WTC11 (cell line): ENCODE data around the gene LYRM4. TPM values are rescaled to one million over a fixed set of nuclear protein-coding genes. Genes with fewer than 3 reads are reported as not detected.

Experiments used
- ATAC-seq: fragments of 200-7000 bp; cut with Tn5 transposase; 2 replicates; pipeline ENCODE4 v1.10.0; 2021; ENCODE audit warnings: mild to moderate bottlenecking, moderate library complexity
- CTCF ChIA-PET: fragments of 300-600 bp; sonication (Branson Sonifier 250); formaldehyde crosslinking; loops from one replicate; lab custom pipeline; 2021; ENCODE audit warnings: antibody characterized with exemption; lab: Charles Lee
- POLR2A ChIA-PET: fragments of 350-600 bp; sonication (Branson Sonifier 250); formaldehyde crosslinking; loops from one replicate; lab custom pipeline; 2021; ENCODE audit warnings: antibody characterized with exemption; lab: Charles Lee
- DNase-seq: peaks from one replicate; pipeline ENCODE4 v3.0.0; 2021; ENCODE audit warnings: low spot score
- H3K27ac Mint-ChIP-seq: 2 replicates; pipeline ENCODE4 v1.8.0; 2021; ENCODE audit warnings: mixed read lengths
- H3K27me3 Mint-ChIP-seq: 2 replicates; pipeline ENCODE4 v1.8.0; 2021; ENCODE audit warnings: low read depth, mild to moderate bottlenecking, moderate library complexity, mixed read lengths
- H3K36me3 Mint-ChIP-seq: 2 replicates; pipeline ENCODE4 v1.8.0; 2021; ENCODE audit warnings: mixed read lengths
- H3K4me1 Mint-ChIP-seq: 2 replicates; pipeline ENCODE4 v1.8.0; 2022; ENCODE audit warnings: mixed read lengths
- H3K4me3 Mint-ChIP-seq: 2 replicates; pipeline ENCODE4 v1.8.0; 2021; ENCODE audit warnings: mild to moderate bottlenecking, moderate library complexity, mixed read lengths
- H3K9me3 Mint-ChIP-seq: 2 replicates; pipeline ENCODE4 v1.8.0; 2021; ENCODE audit warnings: mixed read lengths
- AFF4 ChIP-seq: sonication (generic); formaldehyde crosslinking; IDR thresholded peaks from 2 replicates; pipeline ENCODE4 v1.8.1; 2023; ENCODE audit warnings: mild to moderate bottlenecking, missing genetic modification reagents, borderline replicate concordance
- ATF1 ChIP-seq: sonication (generic); formaldehyde crosslinking; IDR thresholded peaks from 2 replicates; pipeline ENCODE4 v1.8.1; 2023; ENCODE audit warnings: mild to moderate bottlenecking, moderate library complexity, missing genetic modification reagents
- FOXK1 ChIP-seq: sonication (generic); formaldehyde crosslinking; IDR thresholded peaks from 2 replicates; pipeline ENCODE4 v1.8.0; 2022; ENCODE audit warnings: mild to moderate bottlenecking, moderate library complexity, missing genetic modification reagents
- FOXP1 ChIP-seq: sonication (generic); formaldehyde crosslinking; IDR thresholded peaks from 2 replicates; pipeline ENCODE4 v1.8.0; 2022; ENCODE audit warnings: missing genetic modification reagents, mild to moderate bottlenecking, moderate library complexity, borderline replicate concordance
- GABPB1 ChIP-seq: sonication (generic); formaldehyde crosslinking; IDR thresholded peaks from 2 replicates; pipeline ENCODE4 v1.8.1; 2023; ENCODE audit warnings: mild to moderate bottlenecking, missing genetic modification reagents
- JUN ChIP-seq: sonication (generic); formaldehyde crosslinking; IDR thresholded peaks from 2 replicates; pipeline ENCODE4 v1.8.0; 2023; ENCODE audit warnings: mild to moderate bottlenecking, missing genetic modification reagents
- NFYB ChIP-seq: sonication (generic); formaldehyde crosslinking; conservative IDR thresholded peaks from 2 replicates; pipeline ENCODE4 v1.8.0; 2022; ENCODE audit warnings: low read depth, missing genetic modification reagents
- OVOL2 ChIP-seq: fragments of 250-450 bp; sonication (Bioruptor Pico); IDR thresholded peaks from 2 replicates; pipeline ENCODE4 v1.9.0; 2021; ENCODE audit warnings: mild to moderate bottlenecking, borderline replicate concordance
- RELA ChIP-seq: sonication (generic); formaldehyde crosslinking; IDR thresholded peaks from 2 replicates; pipeline ENCODE4 v1.8.1; 2022; ENCODE audit warnings: missing genetic modification reagents, mild to moderate bottlenecking, borderline replicate concordance
- SMAD4 ChIP-seq: sonication (generic); formaldehyde crosslinking; IDR thresholded peaks from 2 replicates; pipeline ENCODE4 v1.8.0; 2022; ENCODE audit warnings: mild to moderate bottlenecking, missing genetic modification reagents
- TEAD4 ChIP-seq: sonication (generic); formaldehyde crosslinking; IDR thresholded peaks from 2 replicates; pipeline ENCODE4 v1.8.0; 2022; ENCODE audit warnings: mild to moderate bottlenecking, missing genetic modification reagents
- TP53 ChIP-seq: sonication (generic); formaldehyde crosslinking; IDR thresholded peaks from 2 replicates; pipeline ENCODE4 v1.8.1; 2023; ENCODE audit warnings: mild to moderate bottlenecking, missing genetic modification reagents
- ZNF232 ChIP-seq: sonication (generic); formaldehyde crosslinking; IDR thresholded peaks from 2 replicates; pipeline ENCODE4 v1.8.0; 2022; ENCODE audit warnings: mild to moderate bottlenecking, missing genetic modification reagents
- ZNF425 ChIP-seq: fragments of 250-450 bp; sonication (Bioruptor Pico); conservative IDR thresholded peaks from 2 replicates; pipeline ENCODE4 v1.9.0; 2021; ENCODE audit warnings: mild to moderate bottlenecking
- ZNF671 ChIP-seq: fragments of 250-450 bp; sonication (Bioruptor Pico); IDR thresholded peaks from 2 replicates; pipeline ENCODE4 v1.8.0; 2021; ENCODE audit warnings: mild to moderate bottlenecking
- total RNA-seq: library from RNA; stranded (reverse); gene quantifications from 3 replicates; pipeline ENCODE4 v1.2.3, GENCODE V29; 2021
- TF ChIP-seq, protein P1 (sequence below): sonication (generic); formaldehyde crosslinking; IDR thresholded peaks from 2 replicates; pipeline ENCODE4 v1.8.0; 2023; ENCODE audit warnings: missing genetic modification reagents
- TF ChIP-seq, protein P2 (sequence below): sonication (generic); formaldehyde crosslinking; IDR thresholded peaks from 2 replicates; pipeline ENCODE4 v1.8.1; 2022; ENCODE audit warnings: mild to moderate bottlenecking, missing genetic modification reagents, moderate library complexity, borderline replicate concordance
- TF ChIP-seq, protein P3 (sequence below): sonication (generic); formaldehyde crosslinking; IDR thresholded peaks from 2 replicates; pipeline ENCODE4 v1.8.1; 2022; ENCODE audit warnings: low read depth, missing genetic modification reagents, borderline replicate concordance

Gene LYRM4
- total RNA-seq, 1 experiment from 2014 or later: 49.7 TPM

DNA sequence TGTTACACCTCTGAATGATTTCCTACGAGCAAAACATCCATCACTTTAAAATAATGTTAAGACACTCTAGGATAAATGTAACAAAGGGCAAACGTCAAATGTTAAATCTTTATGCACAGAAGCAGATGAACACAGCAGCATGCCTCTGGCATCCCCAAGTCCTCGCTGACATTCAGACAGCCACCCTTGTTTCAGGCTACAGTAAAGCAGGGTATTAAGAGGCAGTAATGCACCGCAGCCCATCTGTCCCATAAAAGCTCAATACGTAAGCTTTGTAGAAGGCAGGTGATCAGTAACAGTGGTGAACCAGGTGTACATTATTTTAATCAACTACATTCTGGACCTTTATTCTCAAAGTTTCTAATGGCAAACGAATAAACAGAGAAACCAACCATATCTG lies 110.9 kb downstream of the LYRM4 start:
- no peak for ATAC-seq
- H3K4me1 Mint-ChIP-seq: peaks cover 2% of the 10 kb centered on the region; the same call in 1 of the 2 replicates
- TF ChIP-seq OVOL2 (no peak), FOXP1 (no peak), NFYB (CRISPR knock-in tag) (no peak), ATF1 (CRISPR knock-in tag) (no peak), TP53 (CRISPR knock-in tag) (no peak), TEAD4 (CRISPR knock-in tag) (no peak), ZNF232 (CRISPR knock-in tag) (no peak), JUN (CRISPR knock-in tag) (no peak), ZNF425 (CRISPR knock-in tag) (no peak), FOXK1 (no peak), AFF4 (no peak)
- TF ChIP-seq, protein P1, sequence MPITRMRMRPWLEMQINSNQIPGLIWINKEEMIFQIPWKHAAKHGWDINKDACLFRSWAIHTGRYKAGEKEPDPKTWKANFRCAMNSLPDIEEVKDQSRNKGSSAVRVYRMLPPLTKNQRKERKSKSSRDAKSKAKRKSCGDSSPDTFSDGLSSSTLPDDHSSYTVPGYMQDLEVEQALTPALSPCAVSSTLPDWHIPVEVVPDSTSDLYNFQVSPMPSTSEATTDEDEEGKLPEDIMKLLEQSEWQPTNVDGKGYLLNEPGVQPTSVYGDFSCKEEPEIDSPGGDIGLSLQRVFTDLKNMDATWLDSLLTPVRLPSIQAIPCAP (CRISPR knock-in tag): no peak
- TF ChIP-seq, protein P2, sequence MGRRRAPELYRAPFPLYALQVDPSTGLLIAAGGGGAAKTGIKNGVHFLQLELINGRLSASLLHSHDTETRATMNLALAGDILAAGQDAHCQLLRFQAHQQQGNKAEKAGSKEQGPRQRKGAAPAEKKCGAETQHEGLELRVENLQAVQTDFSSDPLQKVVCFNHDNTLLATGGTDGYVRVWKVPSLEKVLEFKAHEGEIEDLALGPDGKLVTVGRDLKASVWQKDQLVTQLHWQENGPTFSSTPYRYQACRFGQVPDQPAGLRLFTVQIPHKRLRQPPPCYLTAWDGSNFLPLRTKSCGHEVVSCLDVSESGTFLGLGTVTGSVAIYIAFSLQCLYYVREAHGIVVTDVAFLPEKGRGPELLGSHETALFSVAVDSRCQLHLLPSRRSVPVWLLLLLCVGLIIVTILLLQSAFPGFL: no peak
- TF ChIP-seq, protein P3, sequence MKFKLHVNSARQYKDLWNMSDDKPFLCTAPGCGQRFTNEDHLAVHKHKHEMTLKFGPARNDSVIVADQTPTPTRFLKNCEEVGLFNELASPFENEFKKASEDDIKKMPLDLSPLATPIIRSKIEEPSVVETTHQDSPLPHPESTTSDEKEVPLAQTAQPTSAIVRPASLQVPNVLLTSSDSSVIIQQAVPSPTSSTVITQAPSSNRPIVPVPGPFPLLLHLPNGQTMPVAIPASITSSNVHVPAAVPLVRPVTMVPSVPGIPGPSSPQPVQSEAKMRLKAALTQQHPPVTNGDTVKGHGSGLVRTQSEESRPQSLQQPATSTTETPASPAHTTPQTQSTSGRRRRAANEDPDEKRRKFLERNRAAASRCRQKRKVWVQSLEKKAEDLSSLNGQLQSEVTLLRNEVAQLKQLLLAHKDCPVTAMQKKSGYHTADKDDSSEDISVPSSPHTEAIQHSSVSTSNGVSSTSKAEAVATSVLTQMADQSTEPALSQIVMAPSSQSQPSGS (CRISPR knock-in tag): no peak
- CTCF ChIA-PET: no interaction called here
- H3K36me3 Mint-ChIP-seq: no peaks in the 10 kb centered on the region
- H3K9me3 Mint-ChIP-seq: no peaks in the 10 kb centered on the region
- no peak overlapping the region for H3K27ac Mint-ChIP-seq
- no peak overlapping the region for H3K4me3 Mint-ChIP-seq
- H3K27me3 Mint-ChIP-seq: no peaks in the 10 kb centered on the region; the same call in 1 of the 2 replicates
- DNase-seq: no peak
- POLR2A ChIA-PET: no interaction called here

- Mint-ChIP-seq H3K36me3 (no peaks in the 10 kb centered on the region), H3K4me3 (no peak overlapping the region), H3K27me3 (no peaks in the 10 kb centered on the region; the same call in 1 of the 2 replicates), H3K27ac (no peak overlapping the region), H3K4me1 (peaks cover 2% of the 10 kb centered on the region; the same call in 1 of the 2 replicates), H3K9me3 (no peaks in the 10 kb centered on the region)
- DNase-seq: no peak
- TF ChIP-seq RELA (no peak), GABPB1 (CRISPR knock-in tag) (no peak), ZNF671 (CRISPR knock-in tag) (no peak), SMAD4 (CRISPR knock-in tag) (no peak)
- ChIA-PET CTCF (interaction anchor here (0.8 kb wide), 1 partner anchor 26 kb away, joined by 6 read pairs; no protein-coding TSS in a partner anchor), POLR2A (no interaction called here)
- no peak for ATAC-seq
These were observed 111.5 kb downstream of the LYRM4 start for GRCh38 chr6:5149159-5149704.
